ENCODE measurements around the gene VKORC1.

VKORC1 gene

DNA sequence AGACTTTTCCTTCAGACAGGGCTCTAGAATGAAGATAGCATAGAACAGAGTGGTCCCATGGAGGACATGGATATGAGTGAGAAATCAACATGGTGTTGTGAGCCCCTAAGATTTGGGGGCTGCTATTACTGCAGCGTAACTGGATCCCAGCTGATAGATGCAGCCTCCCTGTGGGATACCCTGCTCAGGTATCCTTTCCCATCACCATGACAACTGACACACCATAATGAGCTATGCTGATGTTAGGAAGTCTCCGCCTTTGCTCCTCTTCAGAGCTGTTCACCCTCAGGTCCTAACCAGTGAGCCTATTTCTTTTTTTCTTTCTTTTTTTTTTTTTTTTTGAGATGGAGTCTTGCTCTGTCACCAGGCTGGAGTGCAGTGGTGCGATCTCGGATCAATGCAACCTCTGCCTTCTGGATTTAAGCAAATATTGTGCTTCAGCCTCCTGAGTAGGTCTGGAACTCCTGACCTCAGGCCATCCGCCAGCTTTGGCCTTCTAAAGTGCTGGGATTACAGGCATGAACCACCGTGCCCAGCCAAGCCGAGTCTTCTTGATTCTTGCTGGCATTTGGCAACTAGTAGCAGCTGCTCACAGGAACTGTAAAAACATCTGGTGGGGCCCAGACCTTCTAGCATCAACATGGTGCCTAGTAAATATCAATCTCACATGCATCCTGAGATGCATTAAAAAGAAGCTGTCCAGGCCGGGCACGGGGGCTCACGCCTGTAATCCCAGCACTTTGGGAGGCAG is 44.1 kb downstream of the VKORC1 start:
- H3K4me3 ChIP-seq (ENCODE audit: low read depth, low read length): no peak overlapping the region
- H3K4me2 ChIP-seq (ENCODE audit: low read length): no peak overlapping the region
- H2AFZ ChIP-seq: no peak overlapping the region
- no peaks in the 10 kb centered on the region for H3K36me3 ChIP-seq (ENCODE audit: control insufficient read depth, insufficient read depth, low read length)
- no peaks in the 10 kb centered on the region for H3K4me1 ChIP-seq
- no peaks in the 10 kb centered on the region for H3K9me3 ChIP-seq (ENCODE audit: control insufficient read depth, low read length)
- H3K79me2 ChIP-seq: no peaks in the 10 kb centered on the region
- H3K27me3 ChIP-seq (ENCODE audit: control insufficient read depth, insufficient read depth, low read length): no peaks in the 10 kb centered on the region
- TF ChIP-seq, protein P1, sequence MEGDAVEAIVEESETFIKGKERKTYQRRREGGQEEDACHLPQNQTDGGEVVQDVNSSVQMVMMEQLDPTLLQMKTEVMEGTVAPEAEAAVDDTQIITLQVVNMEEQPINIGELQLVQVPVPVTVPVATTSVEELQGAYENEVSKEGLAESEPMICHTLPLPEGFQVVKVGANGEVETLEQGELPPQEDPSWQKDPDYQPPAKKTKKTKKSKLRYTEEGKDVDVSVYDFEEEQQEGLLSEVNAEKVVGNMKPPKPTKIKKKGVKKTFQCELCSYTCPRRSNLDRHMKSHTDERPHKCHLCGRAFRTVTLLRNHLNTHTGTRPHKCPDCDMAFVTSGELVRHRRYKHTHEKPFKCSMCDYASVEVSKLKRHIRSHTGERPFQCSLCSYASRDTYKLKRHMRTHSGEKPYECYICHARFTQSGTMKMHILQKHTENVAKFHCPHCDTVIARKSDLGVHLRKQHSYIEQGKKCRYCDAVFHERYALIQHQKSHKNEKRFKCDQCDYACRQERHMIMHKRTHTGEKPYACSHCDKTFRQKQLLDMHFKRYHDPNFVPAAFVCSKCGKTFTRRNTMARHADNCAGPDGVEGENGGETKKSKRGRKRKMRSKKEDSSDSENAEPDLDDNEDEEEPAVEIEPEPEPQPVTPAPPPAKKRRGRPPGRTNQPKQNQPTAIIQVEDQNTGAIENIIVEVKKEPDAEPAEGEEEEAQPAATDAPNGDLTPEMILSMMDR (IDR thresholded peaks at IDR 0.05): no peak
- H3K9ac ChIP-seq: no peak overlapping the region
- H3K27ac ChIP-seq: no peak overlapping the region

GRCh38 chr16:31043898-31044481 is 50.6 kb downstream of the VKORC1 start:
- TF ChIP-seq, protein P1 (IDR thresholded peaks at IDR 0.05): no peak
- Histone ChIP-seq H2AFZ (no peak overlapping the region), H3K79me2 (no peaks in the 10 kb centered on the region), H3K36me3 (ENCODE audit: control insufficient read depth, insufficient read depth, low read length) (no peaks in the 10 kb centered on the region), H3K9me3 (ENCODE audit: control insufficient read depth, low read length) (no peaks in the 10 kb centered on the region), H3K4me1 (no peaks in the 10 kb centered on the region), H3K27ac (no peak overlapping the region), H3K27me3 (ENCODE audit: control insufficient read depth, insufficient read depth, low read length) (no peaks in the 10 kb centered on the region), H3K9ac (no peak overlapping the region), H3K4me3 (ENCODE audit: low read depth, low read length) (no peak overlapping the region), H3K4me2 (ENCODE audit: low read length) (no peak overlapping the region)

DNA sequence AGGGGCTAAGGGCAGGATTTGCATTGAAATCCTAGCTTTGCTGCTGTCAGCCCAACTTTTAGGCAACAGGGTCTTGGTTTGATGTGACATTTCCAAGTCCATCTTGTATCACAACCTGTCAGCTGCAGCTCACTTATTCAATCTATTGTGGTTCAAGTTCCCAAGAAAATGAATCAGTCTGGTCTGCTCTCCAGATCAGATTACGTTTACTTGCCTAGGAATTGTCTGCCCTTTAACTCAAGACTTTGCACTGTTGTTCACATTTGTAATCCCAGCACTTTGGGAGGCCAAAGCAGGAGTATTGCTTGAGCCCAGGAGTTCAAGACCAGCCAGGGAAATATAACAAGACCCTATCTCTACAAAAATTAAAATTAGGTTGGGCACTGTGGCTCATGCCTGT is 51.2 kb downstream of the VKORC1 start:
- no peaks in the 10 kb centered on the region for H3K79me2 ChIP-seq
- H3K36me3 ChIP-seq (ENCODE audit: control insufficient read depth, insufficient read depth, low read length): no peaks in the 10 kb centered on the region
- H3K4me3 ChIP-seq (ENCODE audit: low read depth, low read length): no peak overlapping the region
- H3K27me3 ChIP-seq (ENCODE audit: control insufficient read depth, insufficient read depth, low read length): no peaks in the 10 kb centered on the region
- H2AFZ ChIP-seq: no peak overlapping the region
- H3K4me2 ChIP-seq (ENCODE audit: low read length): no peak overlapping the region
- H3K9me3 ChIP-seq (ENCODE audit: control insufficient read depth, low read length): no peaks in the 10 kb centered on the region
- no peaks in the 10 kb centered on the region for H3K4me1 ChIP-seq
- H3K27ac ChIP-seq: no peak overlapping the region
- TF ChIP-seq, protein P1 (IDR thresholded peaks at IDR 0.05): no peak
- no peak overlapping the region for H3K9ac ChIP-seq

DNA sequence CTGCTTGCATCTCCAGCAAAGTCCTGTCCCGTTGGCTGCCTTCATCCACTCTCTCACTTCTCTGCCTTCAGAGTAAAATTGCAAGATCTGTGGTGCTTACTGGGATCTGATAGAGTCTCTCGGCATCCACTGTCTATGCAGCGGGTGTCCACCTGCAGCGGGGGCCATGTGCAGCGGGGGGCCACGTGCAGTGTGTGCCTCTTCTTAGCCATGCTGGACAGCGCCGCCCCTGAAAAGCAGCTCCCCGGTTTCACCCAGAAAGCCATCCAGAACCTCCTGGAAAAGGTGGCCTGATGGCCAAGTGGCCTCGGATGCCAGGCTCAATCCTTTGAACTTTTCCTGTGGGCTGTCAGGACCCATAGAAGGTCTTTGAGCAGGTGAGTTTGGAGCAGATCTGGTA is 51.7 kb downstream of the VKORC1 start:
- no peaks in the 10 kb centered on the region for H3K36me3 ChIP-seq (ENCODE audit: control insufficient read depth, insufficient read depth, low read length)
- H3K9ac ChIP-seq: no peak overlapping the region
- H3K9me3 ChIP-seq (ENCODE audit: control insufficient read depth, low read length): no peaks in the 10 kb centered on the region
- no peaks in the 10 kb centered on the region for H3K27me3 ChIP-seq (ENCODE audit: control insufficient read depth, insufficient read depth, low read length)
- H3K79me2 ChIP-seq: no peaks in the 10 kb centered on the region
- H2AFZ ChIP-seq: no peak overlapping the region
- TF ChIP-seq, protein P1 (IDR thresholded peaks at IDR 0.05): no peak
- no peak overlapping the region for H3K27ac ChIP-seq
- H3K4me3 ChIP-seq (ENCODE audit: low read depth, low read length): no peak overlapping the region
- no peak overlapping the region for H3K4me2 ChIP-seq (ENCODE audit: low read length)
- no peaks in the 10 kb centered on the region for H3K4me1 ChIP-seq
